Measurements from ENCODE around the gene IWS1.
"Not testable (repeated sequence)": the region's sequence is repeated elsewhere in the genome, so short reads cannot be mapped to it uniquely, and the experiment has no call there.

IWS1 gene

GRCh38 chr2:127560201-127560930 is 34.1 kb upstream of the IWS1 start:
- FAIRE-seq: no peak

- no peak for FAIRE-seq
These were observed 33.2 kb upstream of the IWS1 start for GRCh38 chr2:127559454-127559853.

GRCh38 chr2:127558911-127559310 is 32.6 kb upstream of the IWS1 start:
- FAIRE-seq: no peak

- no peak for FAIRE-seq
These were observed 26.6 kb upstream of the IWS1 start for GRCh38 chr2:127552846-127553245.

- FAIRE-seq: no peak
These were observed 26.0 kb upstream of the IWS1 start for GRCh38 chr2:127552336-127552735.

GRCh38 chr2:127551221-127551930 is 25.1 kb upstream of the IWS1 start:
- no peak for FAIRE-seq

GRCh38 chr2:127546797-127547196 is 20.5 kb upstream of the IWS1 start:
- no peak for FAIRE-seq

GRCh38 chr2:127545796-127546195 is 19.5 kb upstream of the IWS1 start:
- FAIRE-seq: no peak

- no peak for FAIRE-seq
These were observed 18.9 kb upstream of the IWS1 start for GRCh38 chr2:127545189-127545588.

- not testable (repeated sequence) for FAIRE-seq
These were observed 16.8 kb upstream of the IWS1 start for GRCh38 chr2:127543013-127543501.

GRCh38 chr2:127542231-127542630 is 15.9 kb upstream of the IWS1 start:
- no peak for FAIRE-seq

GRCh38 chr2:127541809-127542208 is 15.5 kb upstream of the IWS1 start:
- FAIRE-seq: no peak

GRCh38 chr2:127537644-127538043 is 11.4 kb upstream of the IWS1 start:
- FAIRE-seq: no peak

- no peak for FAIRE-seq
These were observed 10.6 kb upstream of the IWS1 start for GRCh38 chr2:127536707-127537541.

- FAIRE-seq: no peak
These were observed 9.6 kb upstream of the IWS1 start for GRCh38 chr2:127535918-127536317.

- no peak for FAIRE-seq
These were observed 9.2 kb upstream of the IWS1 start, which contains the start of gene MYO7B for GRCh38 chr2:127535422-127535901. Gene MYO7B, plus strand, starts transcription at chr2:127535683. Its CDS starts 24,040 bp downstream, at chr2:127559723.

- FAIRE-seq: no peak
These were observed 6.0 kb upstream of the IWS1 start for GRCh38 chr2:127532296-127532695.

GRCh38 chr2:127531221-127531648 is 4.9 kb upstream of the IWS1 start:
- no peak for FAIRE-seq

GRCh38 chr2:127530245-127531140 is 4.2 kb upstream of the IWS1 start:
- FAIRE-seq: no peak

GRCh38 chr2:127529416-127529815 is 3.1 kb upstream of the IWS1 start:
- not testable (repeated sequence) for FAIRE-seq

GRCh38 chr2:127528487-127528886 is 2.2 kb upstream of the IWS1 start:
- no peak for FAIRE-seq
